Stimulated activated CD4-positive, alpha-beta T cell treated with anti-CD3 and anti-CD28 coated beads, Interleukin-12 subunit alpha, Interleukin-12 subunit beta, amount 100 ng/mL, for 48 hours (primary cell): ENCODE measurements around the gene MAN1A1.
"Not testable (repeated sequence)": the region's sequence is repeated elsewhere in the genome, so short reads cannot be mapped to it uniquely, and the experiment has no call there.

Source experiments
- DNase-seq, 3 donors: peaks; one replicate each; pipeline ENCODE4 v3.0.0-alpha.2; 2020; ENCODE audit warnings: low read depth in 2 of 3, low spot score in 1 of 3

MAN1A1 gene

DNA sequence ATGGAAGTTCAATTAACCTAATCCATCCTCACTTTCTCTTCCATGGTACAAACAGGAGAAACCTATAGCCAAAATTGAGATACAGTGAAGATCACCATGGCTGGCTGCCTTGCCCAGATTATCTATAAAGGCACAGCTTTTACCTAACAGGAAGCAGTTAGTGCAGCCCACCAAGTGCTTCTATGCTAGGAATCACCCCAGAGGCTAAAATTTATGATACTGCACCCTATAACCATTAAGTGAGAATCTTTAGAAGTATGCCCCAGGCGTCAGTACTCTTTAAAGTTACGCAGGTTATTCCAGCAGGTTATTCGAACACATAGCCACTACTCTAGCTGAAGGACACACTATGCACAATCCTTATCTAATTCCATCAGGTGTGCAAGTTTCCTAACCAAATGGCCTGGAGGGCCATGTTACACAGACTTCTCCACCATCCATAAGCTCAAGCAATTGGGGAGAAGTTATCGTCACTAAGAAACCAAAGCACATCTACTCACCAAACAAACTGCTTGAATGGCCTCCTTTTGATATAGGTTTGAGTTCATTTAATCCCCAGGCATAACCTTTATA is 43.1 kb downstream of the MAN1A1 start:
- no peak for DNase-seq

DNA sequence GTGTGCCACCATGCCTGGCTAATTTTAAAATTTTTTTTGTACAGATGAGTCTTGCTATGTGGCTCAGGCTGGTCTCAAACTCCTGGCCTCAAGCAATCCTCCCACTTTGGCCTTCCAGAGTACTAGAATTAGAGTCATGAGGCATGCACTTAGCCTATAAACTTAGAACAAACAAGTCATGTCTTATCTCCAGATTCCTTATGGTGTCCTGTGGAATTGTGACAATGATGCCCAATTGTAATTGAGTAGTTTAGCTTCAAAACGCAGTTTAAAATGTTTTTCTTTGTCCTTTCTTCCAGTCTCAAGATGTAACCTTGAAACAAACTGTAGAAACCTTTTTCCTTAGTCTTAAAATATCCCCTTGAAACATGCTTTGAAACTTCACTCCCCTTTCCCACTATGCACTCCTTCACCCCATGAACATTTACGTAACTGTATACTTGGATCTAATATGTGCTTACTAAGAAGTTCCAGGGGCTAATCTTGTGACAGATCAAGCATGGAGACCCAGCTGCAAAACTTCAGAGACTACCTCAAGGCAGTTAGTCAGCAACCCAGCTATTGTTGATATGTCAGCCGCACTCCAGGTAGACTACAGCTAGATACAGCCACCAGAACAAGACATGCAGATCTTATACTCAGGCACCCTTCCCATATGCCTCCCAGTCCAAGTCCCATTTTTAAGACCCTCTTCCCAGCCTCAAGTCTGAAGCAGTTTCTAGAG is 46.2 kb downstream of the MAN1A1 start:
- no peak for DNase-seq

DNA sequence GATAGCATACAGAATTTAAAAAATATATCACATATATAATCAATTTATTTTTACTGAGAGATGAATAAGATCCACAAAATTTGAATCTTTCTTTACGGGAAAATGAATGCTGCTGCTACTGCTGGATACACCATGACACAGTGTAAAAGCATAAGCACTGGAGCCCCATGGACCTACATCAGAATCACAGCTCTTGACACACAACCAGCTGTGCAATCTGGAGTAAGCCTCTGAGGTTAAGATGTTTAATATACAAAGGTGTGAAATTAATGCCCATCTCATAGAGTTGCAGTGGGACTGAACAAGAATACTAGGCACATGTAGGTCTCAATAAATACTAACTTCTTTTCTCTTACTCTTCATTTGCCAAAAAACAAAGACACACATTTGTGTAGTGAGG is 48.1 kb downstream of the MAN1A1 start:
- no peak for DNase-seq

DNA sequence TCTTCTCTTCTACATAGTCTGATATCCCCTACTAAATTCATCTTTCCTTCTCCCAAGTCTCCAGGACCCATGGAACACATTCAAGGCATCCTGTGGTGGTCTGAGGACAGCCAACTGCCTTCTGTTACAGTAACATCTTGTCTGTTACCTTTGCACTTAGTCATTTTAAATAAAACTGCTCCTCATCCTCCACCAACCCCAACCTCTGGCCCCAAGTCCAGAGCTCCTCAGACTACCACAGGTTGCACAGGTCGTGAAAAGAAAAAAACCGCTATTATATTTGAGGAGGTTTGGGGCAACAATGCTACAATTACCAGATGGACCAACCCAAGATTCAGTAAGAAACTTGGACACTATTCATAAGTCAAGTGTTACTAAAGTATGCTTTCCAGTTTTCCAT is 49.9 kb downstream of the MAN1A1 start:
- no peak for DNase-seq

DNA sequence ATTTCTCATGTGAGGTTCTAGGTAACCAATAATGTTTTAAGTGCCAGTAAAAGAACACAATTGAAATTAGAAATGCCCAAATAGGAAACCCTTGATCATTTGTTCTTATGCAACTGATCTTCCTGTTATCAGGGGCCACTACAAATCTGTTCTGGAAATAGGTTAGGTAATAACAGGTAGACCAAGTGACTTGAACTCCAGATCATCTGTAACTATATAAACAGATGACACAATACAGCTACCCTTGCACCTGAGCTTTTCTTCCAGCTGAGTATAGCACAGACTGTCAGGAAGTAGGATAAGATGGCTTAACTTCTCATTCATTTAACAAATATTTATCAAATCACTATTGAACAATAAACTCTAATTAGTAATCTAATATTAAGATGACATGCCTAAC is 52.5 kb downstream of the MAN1A1 start:
- no peak for DNase-seq

DNA sequence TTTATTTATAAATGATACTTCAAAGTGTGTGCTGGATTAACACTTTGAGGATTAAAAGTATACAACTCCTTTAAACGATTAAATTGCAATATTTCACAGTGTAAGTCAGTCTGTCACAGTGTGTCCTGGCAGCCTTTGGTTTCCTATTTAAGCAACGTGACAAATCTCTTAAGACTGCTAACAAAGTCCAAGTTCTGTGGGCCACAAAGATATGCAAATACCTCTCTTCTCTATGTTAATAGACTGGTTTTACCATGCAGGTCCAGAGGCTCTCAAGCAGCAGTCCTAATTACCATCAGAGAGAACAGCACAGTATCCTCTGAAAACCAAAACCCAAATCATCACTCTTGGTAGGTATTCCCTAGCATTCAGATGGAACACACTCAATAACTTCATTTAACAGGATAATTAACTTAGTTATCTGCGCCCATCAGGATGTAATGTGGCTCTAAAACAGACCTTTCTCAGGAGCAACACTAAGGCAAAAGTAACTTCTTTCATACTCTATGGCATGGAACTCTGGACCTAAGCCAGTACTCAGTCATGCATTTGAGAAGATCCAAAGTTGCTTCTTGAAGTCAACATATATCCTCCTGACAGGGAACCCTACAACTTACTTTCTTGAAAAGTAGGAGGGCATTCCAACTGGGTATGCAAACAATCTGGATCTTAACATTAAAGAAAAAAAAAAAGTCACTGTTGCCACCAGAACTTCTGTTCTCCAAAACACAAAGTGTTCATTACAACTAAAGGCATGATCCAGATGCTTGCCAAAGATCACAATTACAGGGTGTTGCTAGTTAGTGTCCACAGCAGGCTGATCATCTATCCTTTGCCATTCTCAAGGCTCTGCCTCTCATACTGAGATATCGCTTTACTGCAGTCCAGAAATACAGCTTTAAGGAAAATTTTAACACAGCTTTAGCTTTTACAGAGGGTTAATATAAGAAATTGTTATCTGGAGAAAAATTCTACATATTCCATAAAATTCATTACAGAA is 53.2 kb downstream of the MAN1A1 start:
- no peak for DNase-seq

DNA sequence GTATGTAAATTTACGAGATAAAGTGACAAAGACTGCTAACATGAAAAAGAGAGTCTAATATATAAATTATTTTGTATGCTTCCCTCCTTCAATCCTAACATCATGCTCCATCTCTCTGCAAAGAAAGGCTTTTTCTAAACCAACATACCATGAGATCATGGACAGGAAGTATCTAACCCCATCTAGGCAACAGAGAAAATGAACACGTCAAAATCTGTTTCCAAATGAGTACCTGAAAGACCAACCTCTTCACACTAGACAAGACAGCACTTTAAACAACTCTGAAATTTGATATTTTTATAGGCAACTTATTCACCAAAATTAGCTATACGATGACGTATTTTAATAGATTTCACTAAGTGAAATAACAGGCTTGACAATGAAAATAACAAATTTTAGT is 54.6 kb downstream of the MAN1A1 start:
- DNase-seq = no peak

DNA sequence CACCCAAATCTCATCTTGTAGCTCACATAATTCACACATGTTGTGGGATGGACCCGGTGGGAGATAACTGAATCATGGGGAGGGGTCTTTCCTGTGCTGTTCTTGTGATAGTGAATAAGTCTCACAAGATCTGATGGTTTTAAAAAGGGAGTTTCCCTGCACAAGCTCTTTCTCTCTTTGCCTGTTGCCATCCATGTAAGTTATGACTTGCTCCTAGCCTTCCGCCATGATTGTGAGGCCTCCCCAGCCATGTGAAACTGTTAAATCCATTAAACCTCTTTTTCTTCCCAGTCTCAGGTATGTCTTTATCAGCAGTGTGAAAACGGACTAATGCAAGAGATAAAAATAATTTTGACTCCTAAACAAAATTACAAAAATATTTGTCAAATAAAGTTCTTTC is 58.5 kb downstream of the MAN1A1 start:
- DNase-seq = not testable (repeated sequence)

DNA sequence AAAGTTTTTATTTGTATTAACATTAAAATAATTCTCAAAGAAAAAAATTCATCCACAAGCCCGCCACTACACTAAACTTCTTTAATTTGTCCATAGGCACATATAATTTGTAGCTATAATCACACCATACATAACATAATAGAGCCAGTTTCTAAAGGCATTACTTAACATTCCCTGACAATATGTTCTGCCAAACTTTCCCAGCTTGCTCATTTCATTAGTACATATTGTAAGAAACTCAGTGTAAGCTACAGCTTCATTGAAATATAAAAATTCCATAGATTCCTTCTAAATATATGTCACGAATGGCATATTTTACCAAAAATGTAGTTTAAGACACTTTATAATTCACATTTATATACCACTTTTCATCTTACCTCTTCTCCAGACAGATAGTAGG is 59.3 kb downstream of the MAN1A1 start:
- no peak for DNase-seq

DNA sequence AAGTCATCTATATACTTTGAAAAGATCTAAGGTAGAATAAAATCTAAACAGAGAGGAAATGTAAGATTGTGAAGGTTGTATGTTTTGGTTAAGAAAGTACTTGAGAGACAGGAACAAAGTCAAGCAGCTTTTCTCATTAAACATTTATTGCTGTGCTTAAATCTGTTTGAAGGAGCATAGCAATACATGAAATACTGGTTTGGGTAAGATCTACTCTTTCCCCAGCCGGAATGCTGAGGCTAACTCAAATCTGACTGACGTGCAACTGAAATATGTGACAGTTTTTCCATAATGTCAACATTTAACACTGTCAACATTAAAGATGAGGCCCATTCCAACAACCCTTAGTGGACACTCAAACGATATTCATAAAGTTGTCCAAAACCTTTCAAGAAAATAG is 59.9 kb downstream of the MAN1A1 start:
- DNase-seq = no peak

DNA sequence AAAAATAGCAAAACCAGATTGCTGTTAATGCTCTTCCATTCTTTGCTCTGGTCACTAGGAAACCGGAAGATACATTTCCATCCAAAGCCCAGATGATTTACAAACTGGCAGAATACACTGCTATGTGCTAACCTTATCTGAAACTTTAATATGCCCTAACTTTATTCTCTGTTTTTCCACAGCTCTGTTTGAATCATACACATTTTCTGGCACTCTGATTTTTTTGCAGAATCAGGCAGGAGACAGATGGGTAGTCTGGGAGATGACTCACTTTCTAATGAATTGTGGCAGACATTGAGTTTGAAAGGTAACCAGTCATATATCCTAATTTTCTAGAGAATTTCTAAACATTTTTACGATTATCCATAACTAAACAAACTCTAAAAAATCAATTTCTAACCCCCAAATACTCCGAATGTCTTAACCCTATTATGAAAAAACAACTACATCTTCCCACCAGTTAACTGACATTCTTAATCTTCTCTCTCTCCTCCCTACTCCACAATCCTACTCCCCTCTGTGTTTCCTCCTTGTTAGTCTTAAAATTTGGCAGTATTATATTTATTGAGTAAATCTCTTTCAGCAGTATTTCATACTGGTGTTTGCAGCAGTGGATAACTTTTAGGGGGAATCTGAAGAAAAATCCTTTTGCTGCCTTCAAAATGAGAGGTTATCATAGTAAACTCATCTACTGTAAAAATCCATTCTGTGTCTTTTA is 63.5 kb downstream of the MAN1A1 start:
- DNase-seq = no peak

DNA sequence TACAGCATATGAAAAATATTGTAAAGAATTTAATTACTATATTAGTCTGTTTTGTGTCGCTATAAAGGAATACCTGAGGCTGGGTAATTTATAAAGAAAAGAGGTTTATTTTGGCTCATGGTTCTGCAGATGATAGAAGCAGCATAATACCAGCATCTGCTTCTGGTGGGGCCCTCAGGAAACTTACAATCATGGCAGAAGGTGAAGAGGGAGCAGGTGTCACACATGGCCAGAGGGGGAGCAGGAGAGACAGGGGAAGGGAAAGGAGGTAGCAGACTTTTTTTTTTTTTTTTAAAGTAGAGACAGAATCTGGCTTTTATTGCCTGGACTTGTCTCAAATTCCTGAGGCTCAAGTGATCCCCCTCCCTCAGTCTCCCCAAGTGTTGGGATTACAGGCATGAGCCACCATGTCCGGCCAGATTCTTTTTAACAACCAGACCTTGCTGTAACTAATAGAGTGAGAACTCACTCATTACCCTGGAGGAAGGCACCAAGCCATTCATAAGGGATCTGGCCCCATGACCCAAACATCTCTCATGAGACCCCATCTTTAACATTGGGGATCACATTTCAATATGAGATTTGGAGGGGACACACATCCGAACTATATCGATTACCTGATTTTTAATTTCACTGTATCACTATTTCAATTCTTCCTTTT is 64.6 kb downstream of the MAN1A1 start:
- DNase-seq = no peak

DNA sequence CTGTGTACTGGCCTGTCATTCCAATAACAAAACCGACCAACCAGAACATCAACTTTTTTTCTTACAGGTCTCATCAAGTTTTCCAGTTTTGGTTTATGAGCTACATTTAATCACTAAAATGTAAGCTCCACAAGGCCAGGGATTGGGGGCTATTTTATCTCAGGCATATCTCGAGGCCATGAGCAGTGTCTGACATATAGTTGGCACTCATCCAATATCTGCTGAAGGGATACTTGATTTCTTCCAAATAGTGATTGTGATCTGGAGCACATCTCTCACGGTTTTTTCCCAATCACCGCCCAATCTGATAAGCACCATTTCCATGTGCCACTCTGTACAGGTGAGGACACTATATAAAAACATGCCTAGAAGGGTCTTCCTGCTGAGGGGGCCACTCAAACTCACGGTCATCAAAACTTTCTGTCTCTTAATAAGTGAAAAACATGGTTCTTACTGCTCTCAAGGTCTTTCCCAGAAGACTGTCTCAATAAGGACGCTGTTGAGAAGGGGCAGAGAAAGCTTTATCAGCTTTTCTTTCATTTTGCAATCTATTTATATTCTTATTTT is 65.5 kb downstream of the MAN1A1 start:
- no peak for DNase-seq

DNA sequence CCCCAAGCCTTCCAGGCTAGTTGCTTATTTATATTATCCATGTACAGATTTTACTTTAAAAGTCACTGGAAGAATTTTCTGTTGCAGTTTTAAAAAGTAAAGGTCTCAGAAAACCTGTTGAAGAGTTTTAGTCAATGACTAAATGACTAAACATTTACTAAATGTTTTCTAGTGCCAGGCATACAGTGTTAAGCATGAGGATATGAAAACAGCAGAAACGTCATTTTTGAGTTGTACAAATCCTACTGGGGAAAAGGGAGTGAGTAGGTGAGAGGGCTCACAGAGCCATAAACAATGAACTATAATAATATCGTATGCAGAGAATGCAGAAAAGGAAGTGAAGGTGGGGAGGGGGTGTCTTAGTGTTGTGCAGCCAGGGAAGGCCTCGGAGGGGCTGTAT is 66.3 kb downstream of the MAN1A1 start:
- DNase-seq = no peak

DNA sequence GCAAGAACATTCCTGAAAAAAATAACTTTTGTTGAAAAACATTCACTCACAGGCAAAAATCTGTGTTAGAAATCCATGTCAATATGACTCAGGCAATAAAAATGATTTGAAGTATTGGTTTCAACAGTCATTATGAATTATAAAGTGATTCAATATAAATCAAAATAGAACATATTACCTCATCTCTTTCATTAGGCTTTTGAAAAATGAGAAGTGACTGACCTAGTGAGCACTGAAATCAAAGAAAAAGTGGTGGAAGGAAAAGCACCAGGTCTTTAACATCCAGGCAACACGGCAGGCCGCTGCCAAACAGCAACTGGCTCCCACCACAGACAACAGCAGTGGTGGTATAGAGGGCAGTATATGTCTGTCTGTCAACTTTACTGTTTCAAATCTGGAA is 68.9 kb downstream of the MAN1A1 start:
- DNase-seq = no peak

DNA sequence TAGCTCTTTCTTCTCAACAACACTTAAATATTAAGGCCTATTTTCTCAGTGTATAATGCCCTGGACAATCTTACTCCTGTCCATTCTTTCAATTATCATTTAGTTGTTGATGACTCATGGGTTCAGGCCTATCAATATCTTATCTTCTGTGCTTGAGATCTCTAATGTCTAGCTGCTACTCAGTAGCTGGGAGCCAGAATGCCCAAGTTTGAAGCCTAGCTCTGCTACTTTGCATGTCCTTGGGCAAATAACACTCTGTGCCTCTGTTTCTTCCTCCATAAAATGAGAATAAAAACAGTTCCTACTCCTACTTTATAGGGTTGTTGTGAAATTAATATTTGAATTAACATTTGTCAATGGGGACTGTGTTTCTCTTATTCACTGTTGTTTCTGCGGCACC is 69.5 kb downstream of the MAN1A1 start:
- no peak for DNase-seq

DNA sequence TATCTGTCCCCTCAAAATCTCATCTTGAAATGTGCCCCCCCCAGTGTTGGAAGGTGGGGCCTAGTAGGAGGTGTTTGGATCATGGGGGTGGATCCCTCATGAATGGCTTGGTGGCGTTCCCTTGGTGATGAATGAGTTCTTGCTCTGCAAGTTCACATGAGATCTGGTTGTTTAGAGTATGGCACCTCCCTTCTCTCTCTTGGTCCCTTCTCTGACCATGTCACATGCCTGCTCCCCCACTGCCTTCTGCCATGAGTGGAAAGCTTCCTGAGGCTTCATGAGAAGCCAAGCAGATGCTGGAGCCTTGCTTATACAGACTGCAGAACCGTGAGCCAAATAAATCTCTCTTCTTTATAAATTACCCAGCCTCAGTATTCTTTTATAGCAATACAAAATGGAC is 70.9 kb downstream of the MAN1A1 start:
- DNase-seq = no peak

DNA sequence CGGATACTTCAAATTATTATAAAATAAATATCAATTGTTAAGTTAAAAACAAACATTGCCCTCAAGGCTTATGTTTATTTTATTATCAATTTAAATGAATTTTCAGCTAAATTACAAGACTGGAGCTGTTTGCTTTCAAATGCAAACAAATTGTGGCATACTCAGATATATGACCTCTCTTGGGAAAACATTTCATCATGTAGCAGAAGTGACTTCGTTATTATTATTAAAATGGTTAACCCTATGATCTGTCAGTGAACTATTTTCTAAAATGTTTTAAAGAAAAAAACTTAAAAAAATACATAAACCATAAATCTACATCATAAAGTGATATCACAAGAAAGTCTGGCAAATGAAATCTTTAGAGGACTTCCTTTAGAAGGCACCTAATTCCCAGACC is 72.5 kb downstream of the MAN1A1 start:
- DNase-seq = no peak

DNA sequence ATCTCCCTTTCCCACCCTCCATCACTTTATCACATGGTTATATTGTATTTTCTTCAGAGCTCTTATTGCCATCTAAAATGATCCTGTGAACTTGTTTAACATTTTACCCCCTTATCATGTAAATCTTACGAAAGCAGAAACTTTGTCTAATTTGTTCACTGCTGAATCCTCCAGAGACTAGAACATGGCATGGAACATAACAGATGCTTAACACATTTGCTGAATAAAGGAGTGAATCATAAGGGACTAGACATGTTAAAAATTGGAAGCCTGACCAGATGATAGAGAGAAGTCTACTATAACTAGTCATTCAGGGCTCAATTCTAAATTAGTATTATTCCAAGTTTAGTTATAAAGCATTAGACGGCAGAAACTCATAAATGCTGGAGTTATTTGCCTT is 73.3 kb downstream of the MAN1A1 start:
- DNase-seq = no peak

DNA sequence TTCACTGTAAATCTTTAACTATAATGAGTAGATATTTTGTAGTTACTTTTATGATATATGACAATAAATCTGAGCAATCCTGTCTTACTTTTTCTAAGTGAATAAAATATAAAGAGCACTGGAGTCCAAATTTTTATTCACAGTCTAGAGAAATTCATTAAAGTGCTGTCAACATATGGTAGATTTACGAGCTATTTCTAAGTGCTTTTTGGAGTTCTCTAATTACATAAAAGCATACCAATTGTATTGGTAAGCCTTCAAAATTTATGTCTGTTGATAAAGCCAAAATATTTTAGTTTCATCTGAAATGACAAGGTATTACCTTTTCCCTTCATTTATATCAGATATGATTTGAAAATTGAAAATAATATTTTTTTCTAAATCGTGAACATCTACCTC is 75.4 kb downstream of the MAN1A1 start:
- DNase-seq = no peak
